Natural killer cell (primary cell): ENCODE data around the gene ZXDC. TPM values are rescaled to one million over a fixed set of nuclear protein-coding genes. Genes with fewer than 3 reads are reported as not detected.

Experiments
- ATAC-seq, 3 donors: fragments of 150-1000 bp in 2 of 3; fragments of 200-7000 bp in 1 of 3; cut with Tn5 transposase; 1 replicate in 1 of 3; 2 replicates in 2 of 3; pipeline ENCODE4 v1.10.0; 2021; ENCODE audit warnings: mild to moderate bottlenecking in 2 of 3, moderate library complexity in 2 of 3
- DNase-seq, 2 donors: peaks; one replicate each; pipeline versions ENCODE4 v3.0.0 to v3.0.0-alpha.2; 2013 to 2021; ENCODE audit warnings: mixed read lengths in 1 of 2
- H3K27ac ChIP-seq: one replicate; pipeline ENCODE4 v1.5.1; 2013; ENCODE audit warnings: mild to moderate bottlenecking, low read length
- H3K27me3 ChIP-seq: one replicate; pipeline ENCODE4 v1.6.1; 2013; ENCODE audit warnings: low read length; ENCODE audit not compliant: control insufficient read depth, insufficient read depth
- H3K36me3 ChIP-seq: one replicate; pipeline ENCODE4 v1.6.1; 2013; ENCODE audit warnings: low read length; ENCODE audit not compliant: control insufficient read depth, insufficient read depth
- H3K4me1 ChIP-seq: one replicate; pipeline ENCODE4 v1.6.1; 2013; ENCODE audit warnings: low read length; ENCODE audit not compliant: control insufficient read depth, insufficient read depth
- H3K4me3 ChIP-seq: one replicate; pipeline ENCODE4 v1.5.1; 2013; ENCODE audit warnings: low read length
- H3K9me3 ChIP-seq: one replicate; pipeline ENCODE4 v1.6.1; 2013; ENCODE audit warnings: low read length; ENCODE audit not compliant: control insufficient read depth, insufficient read depth
- H3K27ac Mint-ChIP-seq, 2 donors: one replicate each; pipeline ENCODE4 v1.8.0; 2022; ENCODE audit warnings: mild to moderate bottlenecking in 2 of 2, mixed read lengths in 2 of 2, moderate library complexity in 1 of 2
- H3K27me3 Mint-ChIP-seq, 2 donors: one replicate each; pipeline ENCODE4 v1.8.0; 2022; ENCODE audit warnings: low read depth in 2 of 2, mixed read lengths in 2 of 2
- H3K36me3 Mint-ChIP-seq: one replicate; pipeline ENCODE4 v1.8.0; 2022; ENCODE audit warnings: mixed read lengths
- H3K4me1 Mint-ChIP-seq, 2 donors: one replicate each; pipeline ENCODE4 v1.8.0; 2022; ENCODE audit warnings: mixed read lengths in 2 of 2
- H3K4me3 Mint-ChIP-seq: one replicate; pipeline ENCODE4 v1.8.0; 2022; ENCODE audit warnings: mild to moderate bottlenecking, moderate library complexity, mixed read lengths
- H3K9me3 Mint-ChIP-seq, 2 donors: one replicate each; pipeline ENCODE4 v1.8.0; 2022; ENCODE audit warnings: mixed read lengths in 2 of 2
- WGBS: methylation state at CpG from one replicate; pipeline ENCODE4 v1.1.7; 2013; ENCODE audit warnings: missing lambda C conversion rate; ENCODE audit not compliant: insufficient coverage; 5-methylcytosine and 5-hydroxymethylcytosine counted together
- intact Hi-C: fragments of 100-400 bp; cut with micrococcal nuclease; formaldehyde crosslinking; loops from one replicate; pipeline ENCODE4 v1.14.2; 2022
- total RNA-seq, 4 donors: library from RNA; stranded (reverse); fragments of 120-200 nt in 1 of 4; gene quantifications; one replicate each; pipeline versions ENCODE4 v1.2.3 to v1.2.4, GENCODE V29; 2013 to 2022
- TF ChIP-seq, protein P1 (sequence below): fragments of 200-600 bp; IDR thresholded peaks from one replicate; pipeline ENCODE4 v1.8.0; 2022; ENCODE audit warnings: antibody characterized with exemption

Gene ZXDC
- total RNA-seq, 3 donors from 2014 or later (not counting 1 experiment from before 2014, with no cell fraction given) = 56.1 to 70.2 (median 68.4) TPM

DNA sequence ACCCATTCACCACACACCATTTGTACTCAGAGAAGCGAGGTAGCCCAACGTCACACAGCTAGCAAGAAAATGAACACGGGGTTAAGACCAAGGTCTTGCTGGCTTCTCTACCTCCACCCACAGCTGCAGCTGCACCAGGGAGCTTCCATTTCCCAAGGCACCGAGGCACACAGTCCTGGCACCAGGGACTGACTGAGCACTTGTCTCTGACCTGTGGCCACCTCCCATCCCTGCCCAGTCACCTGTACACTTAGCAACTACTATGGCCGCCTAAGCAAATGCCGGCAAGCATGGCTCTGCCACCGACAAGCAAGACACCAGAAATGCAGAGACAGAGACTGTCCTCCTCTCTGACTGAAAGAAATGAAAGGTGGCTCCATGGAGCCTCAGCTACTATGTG is 15.3 kb downstream of the ZXDC start:
- Histone ChIP-seq H3K27me3 (no peaks in the 10 kb centered on the region), H3K4me1 (peaks cover 5% of the 10 kb centered on the region), H3K4me3 (no peak overlapping the region), H3K27ac (no peak overlapping the region), H3K36me3 (peaks cover 85% of the 10 kb centered on the region), H3K9me3 (no peaks in the 10 kb centered on the region)
- TF ChIP-seq, protein P1, sequence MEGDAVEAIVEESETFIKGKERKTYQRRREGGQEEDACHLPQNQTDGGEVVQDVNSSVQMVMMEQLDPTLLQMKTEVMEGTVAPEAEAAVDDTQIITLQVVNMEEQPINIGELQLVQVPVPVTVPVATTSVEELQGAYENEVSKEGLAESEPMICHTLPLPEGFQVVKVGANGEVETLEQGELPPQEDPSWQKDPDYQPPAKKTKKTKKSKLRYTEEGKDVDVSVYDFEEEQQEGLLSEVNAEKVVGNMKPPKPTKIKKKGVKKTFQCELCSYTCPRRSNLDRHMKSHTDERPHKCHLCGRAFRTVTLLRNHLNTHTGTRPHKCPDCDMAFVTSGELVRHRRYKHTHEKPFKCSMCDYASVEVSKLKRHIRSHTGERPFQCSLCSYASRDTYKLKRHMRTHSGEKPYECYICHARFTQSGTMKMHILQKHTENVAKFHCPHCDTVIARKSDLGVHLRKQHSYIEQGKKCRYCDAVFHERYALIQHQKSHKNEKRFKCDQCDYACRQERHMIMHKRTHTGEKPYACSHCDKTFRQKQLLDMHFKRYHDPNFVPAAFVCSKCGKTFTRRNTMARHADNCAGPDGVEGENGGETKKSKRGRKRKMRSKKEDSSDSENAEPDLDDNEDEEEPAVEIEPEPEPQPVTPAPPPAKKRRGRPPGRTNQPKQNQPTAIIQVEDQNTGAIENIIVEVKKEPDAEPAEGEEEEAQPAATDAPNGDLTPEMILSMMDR = no peak
- intact Hi-C loops = no loop called here
- DNase-seq = no peak
- no peak for ATAC-seq
- no peaks in the 10 kb centered on the region for H3K9me3 Mint-ChIP-seq
- H3K36me3 Mint-ChIP-seq = no peaks in the 10 kb centered on the region
- peaks cover 14 to 17% of the 10 kb centered on the region in 2 donors for H3K4me1 Mint-ChIP-seq
- no peaks in the 10 kb centered on the region for H3K27me3 Mint-ChIP-seq
- WGBS = 84% methylated on average over 7 of the region's 7 CpGs
- H3K4me3 Mint-ChIP-seq = no peak overlapping the region
- H3K27ac Mint-ChIP-seq = no peak overlapping the region

DNA sequence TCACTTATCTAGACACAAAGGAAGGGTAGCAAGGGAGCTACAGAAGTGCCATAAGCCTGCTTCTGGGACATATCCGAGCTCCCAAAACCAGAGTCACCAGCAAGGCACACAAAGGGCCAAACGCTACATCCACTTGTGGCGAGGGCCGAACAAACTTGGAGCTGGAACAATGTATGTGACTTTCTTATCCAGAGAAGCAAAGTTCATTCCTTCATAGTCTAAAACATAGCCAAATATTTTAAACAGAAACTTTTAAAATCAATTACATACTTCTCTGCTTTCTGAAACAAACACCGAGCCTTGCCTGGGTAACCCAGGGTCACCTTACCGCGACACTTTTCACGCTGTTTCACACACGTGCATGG is 15.9 kb downstream of the ZXDC start:
- H3K36me3 ChIP-seq = peaks cover 85% of the 10 kb centered on the region
- Mint-ChIP-seq H3K36me3 (no peaks in the 10 kb centered on the region), H3K9me3 (no peaks in the 10 kb centered on the region), H3K4me1 (peaks cover 18 to 22% of the 10 kb centered on the region in 2 donors), H3K27ac (no peak overlapping the region), H3K27me3 (no peaks in the 10 kb centered on the region), H3K4me3 (no peak overlapping the region)
- no peak overlapping the region for H3K4me3 ChIP-seq
- H3K27ac ChIP-seq = no peak overlapping the region
- no peaks in the 10 kb centered on the region for H3K9me3 ChIP-seq
- no peaks in the 10 kb centered on the region for H3K4me1 ChIP-seq
- intact Hi-C loops = no loop called here
- TF ChIP-seq, protein P1 = no peak
- no peaks in the 10 kb centered on the region for H3K27me3 ChIP-seq
- WGBS = 97% methylated on average over 9 of the region's 9 CpGs
- no peak for ATAC-seq
- DNase-seq = no peak

DNA sequence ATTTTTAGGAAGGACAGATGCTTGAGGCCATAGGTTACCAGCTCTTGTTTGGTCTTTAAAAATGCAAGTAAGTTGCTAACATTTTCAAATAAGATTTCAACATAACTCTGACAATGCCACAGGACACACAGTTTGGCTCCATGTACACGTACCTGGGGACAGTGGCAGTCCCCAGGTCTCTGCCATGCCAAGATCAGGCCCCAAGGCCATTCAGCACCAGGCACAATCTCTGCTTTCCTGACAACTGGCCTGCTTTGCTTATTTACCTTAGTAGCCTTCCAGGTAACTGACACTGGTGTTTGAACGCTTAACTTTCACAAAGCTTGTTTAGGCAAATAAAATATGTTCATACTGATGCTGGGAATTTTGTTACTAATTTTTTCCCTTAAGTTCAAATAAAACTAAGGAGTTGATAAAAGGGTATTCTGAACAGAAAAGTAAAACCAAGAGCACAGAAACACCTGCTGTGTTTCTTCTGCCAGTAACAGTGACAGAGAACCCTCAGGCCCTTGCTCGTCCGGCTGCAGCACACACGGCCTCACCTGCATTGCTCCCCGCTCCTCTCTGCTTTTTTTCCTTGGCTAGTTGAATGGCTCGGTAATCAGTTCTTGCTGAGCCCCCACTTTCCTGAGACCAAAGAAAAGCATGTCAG is 16.5 kb downstream of the ZXDC start:
- no peaks in the 10 kb centered on the region for H3K9me3 Mint-ChIP-seq
- peaks cover 85% of the 10 kb centered on the region for H3K36me3 ChIP-seq
- H3K4me3 ChIP-seq = no peak overlapping the region
- ATAC-seq (no peak), DNase-seq (no peak)
- TF ChIP-seq, protein P1 = no peak
- H3K27ac ChIP-seq = no peak overlapping the region
- no peaks in the 10 kb centered on the region for H3K27me3 Mint-ChIP-seq
- H3K4me1 Mint-ChIP-seq = peaks cover 14 to 17% of the 10 kb centered on the region in 2 donors
- no peak overlapping the region for H3K27ac Mint-ChIP-seq
- H3K9me3 ChIP-seq = no peaks in the 10 kb centered on the region
- H3K36me3 Mint-ChIP-seq = no peaks in the 10 kb centered on the region
- intact Hi-C loops = no loop called here
- H3K4me3 Mint-ChIP-seq = no peak overlapping the region
- H3K27me3 ChIP-seq = no peaks in the 10 kb centered on the region
- 91% methylated on average over 7 of the region's 7 CpGs for WGBS
- no peaks in the 10 kb centered on the region for H3K4me1 ChIP-seq
